A549 (cell line): ENCODE data around the gene TCTA. TPM values are rescaled to one million over a fixed set of nuclear protein-coding genes. Genes with fewer than 3 reads are reported as not detected.

Experiments used
- ATAC-seq, 2 experiments: fragments of 200-7000 bp in 1 of 2; fragments of >200 bp in 1 of 2; cut with Nextera tagmentation in 1 of 2; cut with Tn5 transposase in 1 of 2; 3 replicates each; pipeline versions ENCODE4 v1.8.0 to v1.9.1; 2018 to 2020; ENCODE audit warnings: mild to moderate bottlenecking in 1 of 2, moderate library complexity in 1 of 2
- CTCF ChIA-PET: fragments of 300-600 bp; sonication (Branson Sonifier 250); formaldehyde crosslinking; extraction: SDS; loops from one replicate; lab custom pipeline; 2021; ENCODE audit warnings: antibody characterized with exemption, inconsistent platforms; lab: Yijun Ruan, JAX
- POLR2A ChIA-PET: fragments of 350-600 bp; formaldehyde crosslinking; extraction: SDS; loops from one replicate; lab custom pipeline; 2021; ENCODE audit warnings: antibody characterized with exemption, inconsistent platforms; lab: Yijun Ruan, JAX
- DNase-seq, 2 experiments: peaks; one replicate each; pipeline versions ENCODE4 v3.0.0 to v3.0.0-alpha.2; 2011 to 2016; ENCODE audit warnings: low read depth in 1 of 2, low spot score in 1 of 2
- FAIRE-seq: peaks from 2 replicates; lab custom pipeline; 2011; peaks lifted over from hg19 to GRCh38; lab: Jason Lieb, UNC
- H3K27ac ChIP-seq, 2 experiments: fragments of >200 bp; sonication (Bioruptor Twin); formaldehyde crosslinking; 3 replicates each; pipeline ENCODE4 v1.5.1; 2016 to 2017
- H3K4me1 ChIP-seq: fragments of >200 bp; sonication (Bioruptor Twin); formaldehyde crosslinking; 3 replicates; pipeline ENCODE4 v1.6.1; 2016
- H3K4me2 ChIP-seq: fragments of >200 bp; sonication (Bioruptor Twin); formaldehyde crosslinking; 3 replicates; pipeline ENCODE4 v1.6.1; 2016
- H3K4me3 ChIP-seq: fragments of >200 bp; sonication (Bioruptor Twin); formaldehyde crosslinking; 3 replicates; pipeline ENCODE4 v1.5.1; 2016
- H3K9me3 ChIP-seq: fragments of >200 bp; sonication (Bioruptor Twin); formaldehyde crosslinking; 3 replicates; pipeline ENCODE4 v1.6.1; 2016
- ATOH8 ChIP-seq: fragments of 250-450 bp; sonication (Bioruptor Pico); IDR thresholded peaks from 2 replicates; pipeline ENCODE4 v1.5.0; 2020; ENCODE audit warnings: low read depth, mild to moderate bottlenecking, moderate library complexity
- BCL3 ChIP-seq: fragments of >200 bp; sonication (Bioruptor Twin); formaldehyde crosslinking; IDR thresholded peaks from 3 replicates; pipeline ENCODE4 v1.6.1; 2016
- CEBPB ChIP-seq, 2 experiments: fragments of >200 bp in 1 of 2; sonication (Bioruptor Twin) in 1 of 2; formaldehyde crosslinking in 1 of 2; IDR thresholded peaks; 2 replicates each; pipeline ENCODE4 v1.6.1; 2012 to 2016
- CHD4 ChIP-seq: fragments of 200-600 bp; sonication (generic); IDR thresholded peaks from 2 replicates; pipeline ENCODE4 v1.6.1; 2016; ENCODE audit warnings: antibody characterized with exemption, mild to moderate bottlenecking, borderline replicate concordance
- CTCF ChIP-seq: fragments of >200 bp; sonication (Bioruptor Twin); formaldehyde crosslinking; IDR thresholded peaks from 3 replicates; pipeline ENCODE4 v1.5.1; 2016
- FOSL2 ChIP-seq, 2 experiments: fragments of 450-650 bp in 1 of 2; fragments of >200 bp in 1 of 2; sonication (Bioruptor Twin) in 1 of 2; formaldehyde crosslinking; IDR thresholded peaks; 2 replicates each; pipeline versions ENCODE4 v1.5.0 to v1.6.1; 2016 to 2020; ENCODE audit warnings: mild to moderate bottlenecking in 1 of 2, moderate library complexity in 1 of 2
- FOXS1 ChIP-seq: fragments of 250-450 bp; sonication (Bioruptor Pico); IDR thresholded peaks from 2 replicates; pipeline ENCODE4 v1.5.0; 2020; ENCODE audit warnings: mild to moderate bottlenecking, moderate library complexity
- HOXA7 ChIP-seq: fragments of 250-450 bp; sonication (Bioruptor Pico); IDR thresholded peaks from 2 replicates; pipeline ENCODE4 v1.5.0; 2020; ENCODE audit warnings: mild to moderate bottlenecking, moderate library complexity
- KDM1A ChIP-seq: fragments of 200-600 bp; sonication (generic); IDR thresholded peaks from 2 replicates; pipeline ENCODE4 v1.6.1; 2016; ENCODE audit warnings: low read depth, mild to moderate bottlenecking
- MAX ChIP-seq: IDR thresholded peaks from 2 replicates; pipeline ENCODE4 v1.6.1; 2012
- NPAS2 ChIP-seq: fragments of 250-450 bp; sonication (Bioruptor Pico); IDR thresholded peaks from 2 replicates; pipeline ENCODE4 v1.8.0; 2022; ENCODE audit warnings: mild to moderate bottlenecking, moderate library complexity, borderline replicate concordance
- RAD21 ChIP-seq, 2 experiments: fragments of >200 bp in 1 of 2; sonication (Bioruptor Twin) in 1 of 2; formaldehyde crosslinking in 1 of 2; IDR thresholded peaks in 1 of 2; conservative IDR thresholded peaks in 1 of 2; 2 replicates in 1 of 2; 3 replicates in 1 of 2; pipeline ENCODE4 v1.6.1; 2012 to 2018; ENCODE audit warnings: inconsistent platforms in 1 of 2
- RCOR1 ChIP-seq: fragments of 150-350 bp; IDR thresholded peaks from 2 replicates; pipeline ENCODE4 v1.6.1; 2014; ENCODE audit warnings: antibody characterized with exemption, low read length, low read depth
- REST ChIP-seq: fragments of 200-600 bp; sonication (generic); IDR thresholded peaks from 2 replicates; pipeline ENCODE4 v1.6.1; 2016; ENCODE audit warnings: antibody characterized with exemption, mild to moderate bottlenecking, moderate library complexity
- TP53 ChIP-seq: fragments of 250-450 bp; sonication (Bioruptor Pico); IDR thresholded peaks from 2 replicates; pipeline ENCODE4 v1.5.0; 2021; ENCODE audit warnings: mild to moderate bottlenecking, moderate library complexity
- USF2 ChIP-seq: fragments of 450-650 bp; IDR thresholded peaks from 2 replicates; pipeline ENCODE4 v1.6.1; 2014; ENCODE audit warnings: antibody characterized with exemption
- WGBS: methylation state at CpG from one replicate; pipeline ENCODE4 v1.1.6; 2017; ENCODE audit errors: missing lambda C conversion rate; 5-methylcytosine and 5-hydroxymethylcytosine counted together
- polyA plus RNA-seq, 4 experiments: library from polyadenylated mRNA; depleted of rRNA in 3 of 4; stranded (reverse); fragments of >200 nt; fragmentation: RNase III in 1 of 4; extraction: RNeasy Plus Mini Kit Qiagen cat#74134 plus additional on column Dnase treatment in 1 of 4; gene quantifications; 2 replicates in 3 of 4; 3 replicates in 1 of 4; pipeline ENCODE4 v1.2.3, GENCODE V29; 2011 to 2017

The TCTA gene
- polyA plus RNA-seq, 2 of the 4 experiments (the other 2 are of a cell fraction) = 14.6 to 14.8 TPM

- Histone ChIP-seq H3K4me2 (no peak overlapping the region), H3K4me3 (no peak overlapping the region), H3K9me3 (no peaks in the 10 kb centered on the region), H3K27ac (peak overlapping the region in 1 of 2 experiments; percentile 24; a peak in 1 of 6 replicates), H3K4me1 (peaks cover 42% of the 10 kb centered on the region)
- ChIA-PET CTCF (interaction anchor here (0.6 to 2.8 kb wide), 4 partner anchors 28 to 249 kb away, joined by 3 to 11 read pairs (median 4); partner anchors contain the start of gene KLHDC8B), POLR2A (interaction anchor here (0.9 kb wide), 1 partner anchor 12 kb away, joined by 3 read pairs; the partner anchor contains the start of gene NICN1)
- ATAC-seq = no peak
- WGBS = 97% methylated on average over 13 of the region's 13 CpGs
- no peak for DNase-seq
- TF ChIP-seq RAD21 (conservative IDR thresholded peaks at IDR 0.05 in 1 of 2, IDR thresholded peaks at IDR 0.05 in 1 of 2) (no peak), FOSL2 (IDR thresholded peaks at IDR 0.05) (no peak), FOSL2 (CRISPR knock-in tag; IDR thresholded peaks at IDR 0.05) (no peak), MAX (no peak), FOXS1 (CRISPR knock-in tag) (no peak), BCL3 (no peak), HOXA7 (CRISPR knock-in tag) (no peak), TP53 (no peak), CTCF (no peak), KDM1A (no peak), CHD4 (no peak), ATOH8 (no peak), RCOR1 (no peak), CEBPB (IDR thresholded peaks at IDR 0.05) (no peak), REST (no peak), NPAS2 (CRISPR knock-in tag) (no peak), USF2 (no peak)
- TF ChIP-seq, all 56 proteins: peak for 0
- no peak for FAIRE-seq
Observed at GRCh38 chr3:49417516-49418120, 5.4 kb downstream of the TCTA start.
